ENCODE measurements around the gene TMEM130. TPM values are rescaled to one million over a fixed set of nuclear protein-coding genes. Genes with fewer than 3 reads are reported as not detected.

Gene TMEM130
- total RNA-seq, 4 donors from 2014 or later = 1.6 TPM; not detected in 3

DNA sequence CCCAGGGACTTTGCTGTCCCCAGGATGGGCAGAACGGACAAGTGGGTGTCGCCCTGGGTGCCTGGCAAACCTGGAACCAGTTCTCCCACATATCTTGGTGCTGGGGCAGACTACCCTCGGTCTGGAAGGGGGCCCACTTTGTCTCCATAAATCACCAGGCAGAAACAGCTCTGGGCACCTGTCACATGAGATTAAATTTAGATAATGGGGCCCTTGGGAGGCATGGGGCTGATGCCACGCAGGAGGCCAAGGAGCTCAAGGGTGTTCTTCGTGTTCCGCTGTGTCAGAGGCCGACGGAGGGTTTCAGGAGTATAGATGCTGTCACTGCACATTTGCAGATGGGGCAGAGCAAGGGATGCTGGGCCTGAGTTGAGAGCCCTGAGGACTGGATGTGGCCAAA, 72.7 kb downstream of the TMEM130 start:
- no peaks in the 10 kb centered on the region for H3K27me3 ChIP-seq
- no peak overlapping the region for H3K27ac ChIP-seq
- H3K9me3 ChIP-seq = peaks cover 0 to 8% (median 0%) of the 10 kb centered on the region in 4 donors
- TF ChIP-seq, protein P1, sequence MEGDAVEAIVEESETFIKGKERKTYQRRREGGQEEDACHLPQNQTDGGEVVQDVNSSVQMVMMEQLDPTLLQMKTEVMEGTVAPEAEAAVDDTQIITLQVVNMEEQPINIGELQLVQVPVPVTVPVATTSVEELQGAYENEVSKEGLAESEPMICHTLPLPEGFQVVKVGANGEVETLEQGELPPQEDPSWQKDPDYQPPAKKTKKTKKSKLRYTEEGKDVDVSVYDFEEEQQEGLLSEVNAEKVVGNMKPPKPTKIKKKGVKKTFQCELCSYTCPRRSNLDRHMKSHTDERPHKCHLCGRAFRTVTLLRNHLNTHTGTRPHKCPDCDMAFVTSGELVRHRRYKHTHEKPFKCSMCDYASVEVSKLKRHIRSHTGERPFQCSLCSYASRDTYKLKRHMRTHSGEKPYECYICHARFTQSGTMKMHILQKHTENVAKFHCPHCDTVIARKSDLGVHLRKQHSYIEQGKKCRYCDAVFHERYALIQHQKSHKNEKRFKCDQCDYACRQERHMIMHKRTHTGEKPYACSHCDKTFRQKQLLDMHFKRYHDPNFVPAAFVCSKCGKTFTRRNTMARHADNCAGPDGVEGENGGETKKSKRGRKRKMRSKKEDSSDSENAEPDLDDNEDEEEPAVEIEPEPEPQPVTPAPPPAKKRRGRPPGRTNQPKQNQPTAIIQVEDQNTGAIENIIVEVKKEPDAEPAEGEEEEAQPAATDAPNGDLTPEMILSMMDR (IDR thresholded peaks at IDR 0.05) = no peak
- TF ChIP-seq POLR2A (IDR thresholded peaks at IDR 0.05) = no peak
- no peaks in the 10 kb centered on the region for H3K4me1 ChIP-seq
- H3K36me3 ChIP-seq = no peaks in the 10 kb centered on the region
- H3K4me3 ChIP-seq = no peak overlapping the region
- DNase-seq = no peak

Small RNA genes within 50 kb of the gene (small RNA-seq; reads per million reads assigned to genes)
- 242 to 281 reads per million in 2 donors for gene MIR3609

Other genes starting within 250 kb of the TMEM130 start
- gene TRRAP, start 8.5 kb upstream of the TMEM130 start, total RNA-seq = 10 to 100 TPM; 39.2 to 62.3 (median 57.8) TPM

All from Peyer's patch (tissue), 4 donors.